HG03469 (cell line): Measurements from ENCODE around the gene RAB31.
"Not testable (repeated sequence)": the region's sequence is repeated elsewhere in the genome, so short reads cannot be mapped to it uniquely, and the experiment has no call there.

Experiments used
- ATAC-seq: cut with Tn5 transposase; IDR thresholded peaks from one replicate; pipeline ENCODE4 v1.9.1; 2021; ENCODE audit warnings: mild to moderate bottlenecking, moderate library complexity, moderate number of reproducible peaks; ENCODE audit not compliant: unreplicated experiment

RAB31 gene

GRCh38 chr18:9835113-9835755 is 127.1 kb downstream of the RAB31 start:
- no peak for ATAC-seq

- ATAC-seq: no peak
Measured at GRCh38 chr18:9835825-9836224, 127.7 kb downstream of the RAB31 start.

- no peak for ATAC-seq
Measured at GRCh38 chr18:9838144-9838877, 130.2 kb downstream of the RAB31 start.

GRCh38 chr18:9839211-9839610 is 131.1 kb downstream of the RAB31 start:
- no peak for ATAC-seq

GRCh38 chr18:9839853-9840252 is 131.8 kb downstream of the RAB31 start:
- ATAC-seq: no peak

- no peak for ATAC-seq
Measured at GRCh38 chr18:9841752-9842151, 133.7 kb downstream of the RAB31 start.

GRCh38 chr18:9842448-9842847 is 134.3 kb downstream of the RAB31 start:
- ATAC-seq: no peak

GRCh38 chr18:9845256-9845655 is 137.2 kb downstream of the RAB31 start:
- no peak for ATAC-seq

GRCh38 chr18:9846162-9846925 is 138.2 kb downstream of the RAB31 start:
- ATAC-seq: no peak

GRCh38 chr18:9848170-9848879 is 140.2 kb downstream of the RAB31 start:
- ATAC-seq: no peak

- no peak for ATAC-seq
Measured at GRCh38 chr18:9849407-9850283, 141.5 kb downstream of the RAB31 start.

- ATAC-seq: no peak
Measured at GRCh38 chr18:9850309-9850708, 142.2 kb downstream of the RAB31 start.

GRCh38 chr18:9851511-9851910 is 143.4 kb downstream of the RAB31 start:
- ATAC-seq: no peak

GRCh38 chr18:9852266-9853081 is 144.4 kb downstream of the RAB31 start:
- ATAC-seq: no peak

GRCh38 chr18:9854801-9855676 is 146.9 kb downstream of the RAB31 start:
- no peak for ATAC-seq

- ATAC-seq: no peak
Measured at GRCh38 chr18:9855681-9856080, 147.6 kb downstream of the RAB31 start.

- no peak for ATAC-seq
Measured at GRCh38 chr18:9856092-9856491, 148.0 kb downstream of the RAB31 start.

- not testable (repeated sequence) for ATAC-seq
Measured at GRCh38 chr18:9857479-9857998, 149.4 kb downstream of the RAB31 start.
